LNCaP clone FGC (cell line): ENCODE data around the gene MUCL1.

ENCODE experiments used
- DNase-seq: peaks from one replicate; pipeline ENCODE4 v3.0.0-alpha.2; 2011; ENCODE audit warnings: low read depth
- H3K4me3 ChIP-seq: 2 replicates; pipeline ENCODE4 v1.5.1; 2011; ENCODE audit warnings: mild to moderate bottlenecking, low read depth, low read length, control low read depth
- TF ChIP-seq, protein P1 (sequence below): IDR thresholded peaks from 2 replicates; pipeline ENCODE4 v1.5.1; 2012; ENCODE audit warnings: mild to moderate bottlenecking; ENCODE audit not compliant: control insufficient read depth, insufficient read depth; ENCODE audit errors: extremely low read depth

MUCL1 gene

DNA sequence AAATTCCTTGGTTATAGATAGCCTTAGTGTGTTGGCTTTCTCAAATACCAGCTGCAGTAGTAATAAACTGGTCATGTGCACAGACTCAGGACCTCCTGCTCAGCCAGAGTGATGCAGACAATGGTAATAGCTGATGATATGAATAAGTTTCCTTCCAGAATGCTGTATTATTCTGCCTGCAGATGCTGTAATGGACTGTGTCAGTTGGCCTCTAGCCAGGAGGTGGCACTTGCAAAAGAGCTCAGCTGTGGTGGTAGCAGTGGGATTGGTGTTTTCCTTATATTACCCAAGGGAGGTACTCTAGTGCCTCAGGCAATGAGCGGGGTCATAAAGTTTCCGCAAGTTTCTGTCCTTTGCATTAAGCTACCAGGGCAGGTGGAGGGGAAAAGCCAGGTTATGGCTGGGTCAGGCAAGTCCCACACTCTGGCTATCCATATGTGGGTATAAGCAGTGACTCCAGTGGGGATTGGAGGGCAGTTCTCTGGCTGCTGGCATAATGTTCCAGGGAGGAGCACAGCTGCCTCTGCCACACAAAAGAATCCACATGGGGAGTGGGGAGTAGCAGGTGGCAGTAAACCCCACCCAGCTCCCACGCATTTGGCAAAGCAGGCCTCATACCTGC lies 14.0 kb upstream of the MUCL1 start:
- no peak overlapping the region for H3K4me3 ChIP-seq
- DNase-seq, result no peak
- TF ChIP-seq, protein P1, sequence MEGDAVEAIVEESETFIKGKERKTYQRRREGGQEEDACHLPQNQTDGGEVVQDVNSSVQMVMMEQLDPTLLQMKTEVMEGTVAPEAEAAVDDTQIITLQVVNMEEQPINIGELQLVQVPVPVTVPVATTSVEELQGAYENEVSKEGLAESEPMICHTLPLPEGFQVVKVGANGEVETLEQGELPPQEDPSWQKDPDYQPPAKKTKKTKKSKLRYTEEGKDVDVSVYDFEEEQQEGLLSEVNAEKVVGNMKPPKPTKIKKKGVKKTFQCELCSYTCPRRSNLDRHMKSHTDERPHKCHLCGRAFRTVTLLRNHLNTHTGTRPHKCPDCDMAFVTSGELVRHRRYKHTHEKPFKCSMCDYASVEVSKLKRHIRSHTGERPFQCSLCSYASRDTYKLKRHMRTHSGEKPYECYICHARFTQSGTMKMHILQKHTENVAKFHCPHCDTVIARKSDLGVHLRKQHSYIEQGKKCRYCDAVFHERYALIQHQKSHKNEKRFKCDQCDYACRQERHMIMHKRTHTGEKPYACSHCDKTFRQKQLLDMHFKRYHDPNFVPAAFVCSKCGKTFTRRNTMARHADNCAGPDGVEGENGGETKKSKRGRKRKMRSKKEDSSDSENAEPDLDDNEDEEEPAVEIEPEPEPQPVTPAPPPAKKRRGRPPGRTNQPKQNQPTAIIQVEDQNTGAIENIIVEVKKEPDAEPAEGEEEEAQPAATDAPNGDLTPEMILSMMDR, result no peak

DNA sequence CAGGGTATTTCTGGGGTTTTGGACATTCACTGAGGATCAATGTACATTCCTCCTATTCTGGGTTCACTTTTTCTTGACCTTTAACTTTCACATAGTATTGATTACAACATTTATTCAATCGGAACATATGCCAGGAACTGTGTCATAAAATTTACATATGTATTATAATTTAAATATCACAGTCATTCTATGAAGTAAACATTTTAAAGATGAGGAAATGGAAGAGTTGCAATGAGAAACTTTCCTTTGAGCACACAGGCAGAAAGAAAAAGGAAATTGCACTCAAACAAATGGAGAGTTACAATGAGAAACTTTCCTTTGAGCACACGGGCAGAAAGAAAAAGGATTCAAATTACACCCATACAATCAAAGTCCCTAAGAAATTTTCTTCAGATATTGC lies 3.1 kb downstream of the MUCL1 start:
- no peak for DNase-seq
- TF ChIP-seq, protein P1, result no peak
- H3K4me3 ChIP-seq, result no peak overlapping the region

DNA sequence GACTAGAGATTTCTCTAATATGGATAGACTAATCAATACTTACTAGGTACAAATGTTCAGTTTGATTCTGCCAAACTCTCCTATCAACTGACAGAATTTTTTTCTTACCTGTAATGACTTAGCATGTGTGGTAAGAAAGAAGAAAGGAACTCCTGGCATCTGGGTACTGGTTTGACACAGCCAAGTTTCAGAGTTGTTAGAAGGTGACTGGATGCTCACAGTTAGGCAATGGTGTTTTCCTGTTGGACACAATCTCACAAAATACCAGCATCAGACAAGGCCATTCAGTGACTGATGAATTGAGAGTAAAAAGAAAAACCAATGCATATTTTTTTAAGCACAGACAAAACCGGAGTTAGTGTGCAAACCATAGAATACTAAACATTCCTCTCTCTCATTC lies 4.2 kb downstream of the MUCL1 start:
- no peak for DNase-seq
- TF ChIP-seq, protein P1, result no peak
- H3K4me3 ChIP-seq, result no peak overlapping the region

DNA sequence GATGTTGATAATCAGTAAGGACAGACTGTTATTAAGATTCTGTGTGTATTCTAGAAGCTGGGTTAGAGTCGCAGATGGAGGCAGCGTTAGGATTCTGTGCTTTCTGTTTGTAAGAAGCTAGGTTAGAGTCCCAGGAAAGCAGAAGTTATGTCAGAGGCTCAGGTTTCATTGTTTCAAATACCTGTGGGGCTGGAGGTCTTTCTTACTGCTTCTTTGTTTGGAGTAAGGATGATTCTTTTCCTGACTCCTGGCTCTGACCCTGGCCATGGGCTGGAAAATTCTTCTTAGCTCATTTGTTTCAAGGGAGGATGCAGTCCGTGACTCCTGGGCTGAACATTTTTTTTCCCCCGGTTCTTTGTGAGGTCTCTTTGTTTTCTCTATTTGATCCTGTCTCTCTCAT lies 5.2 kb downstream of the MUCL1 start:
- H3K4me3 ChIP-seq, result no peak overlapping the region
- TF ChIP-seq, protein P1, result no peak
- no peak for DNase-seq

DNA sequence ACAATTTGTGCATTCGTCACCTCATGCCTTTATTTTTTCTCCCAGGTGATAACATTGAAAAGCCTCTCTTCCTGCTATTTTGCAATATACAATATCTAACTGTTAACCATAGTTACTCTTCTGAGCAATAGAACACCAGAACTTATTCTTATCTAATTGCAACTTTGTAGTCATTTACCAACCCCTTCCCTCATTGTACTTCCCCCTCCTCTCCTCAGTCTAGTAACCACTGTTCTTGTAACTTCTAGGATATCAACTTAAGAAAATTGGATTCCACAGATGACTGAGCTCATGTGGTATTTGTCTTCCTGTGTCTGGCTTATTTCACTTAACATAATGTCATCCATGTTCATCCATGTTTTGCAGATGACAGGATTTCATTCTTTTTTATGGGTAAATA lies 7.6 kb downstream of the MUCL1 start:
- TF ChIP-seq, protein P1, result no peak

DNA sequence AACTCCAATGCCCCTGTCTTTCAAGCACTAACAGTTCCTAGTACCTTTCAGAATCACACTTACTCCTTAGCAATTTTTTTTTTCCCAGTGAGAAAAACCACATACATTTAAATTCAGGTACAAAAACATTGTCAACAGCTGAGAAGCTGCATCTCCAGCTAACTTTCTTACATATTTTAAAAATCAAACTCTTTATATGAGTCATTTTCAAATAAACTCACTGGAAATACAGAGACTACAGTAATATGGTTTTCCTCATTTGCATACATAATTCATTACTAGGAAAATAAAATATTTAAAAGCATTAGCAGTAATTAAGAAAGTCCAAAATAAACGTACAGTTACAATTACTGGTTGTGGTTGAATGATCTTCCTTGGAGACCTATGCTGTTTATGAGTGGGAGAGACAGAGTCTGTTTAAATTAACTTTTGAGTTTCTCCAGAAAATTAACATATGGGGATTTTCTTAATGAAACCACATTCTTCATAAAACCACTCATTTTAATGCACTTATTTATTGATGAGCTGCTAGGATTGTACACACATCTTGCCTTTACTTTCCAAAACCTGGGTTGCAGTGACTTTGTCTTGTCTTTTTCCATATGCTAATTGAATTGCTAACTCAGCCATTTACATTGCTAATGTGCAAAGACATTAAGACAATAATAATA lies 9.8 kb downstream of the MUCL1 start:
- H3K4me3 ChIP-seq, result no peak overlapping the region

More for the DNA sequence above, 7.6 kb downstream of the MUCL1 start:
- no peak overlapping the region for H3K4me3 ChIP-seq
- DNase-seq, result no peak

More for the DNA sequence above, 9.8 kb downstream of the MUCL1 start:
- no peak for DNase-seq
- TF ChIP-seq, protein P1, result no peak
